Measurements from ENCODE around the gene SLC25A21. TPM values are rescaled to one million over a fixed set of nuclear protein-coding genes. Genes with fewer than 3 reads are reported as not detected.

The SLC25A21 gene
- total RNA-seq, 4 donors from 2014 or later, result 0.82 to 11.1 TPM; not detected in 2

- no peak overlapping the region for H3K4me3 ChIP-seq
- intact Hi-C loops (cut with DNase I; ENCODE audit: low total_unique reads), result loop anchor here (10.0 kb wide), 1 partner anchor 1292 kb away; no protein-coding TSS in a partner anchor
- no peaks in the 10 kb centered on the region for H3K27me3 ChIP-seq
- DNase-seq, result no peak
- no peaks in the 10 kb centered on the region for H3K4me1 ChIP-seq
- no peaks in the 10 kb centered on the region for H3K9me3 ChIP-seq
- in situ Hi-C loops (cut with MboI; ENCODE audit: low pct_ligation_motif_present in 1 of 4, low pct_unique_long_range_greater_than_20kb in 1 of 4, low sequenced_read_pairs in 3 of 4), result no loop called here
- TF ChIP-seq CTCF (IDR thresholded peaks at IDR 0.05) (no peak), POLR2A (IDR thresholded peaks at IDR 0.05) (no peak), EP300 (IDR thresholded peaks at IDR 0.05; ENCODE audit: low read depth) (no peak), POLR2AphosphoS5 (IDR thresholded peaks at IDR 0.05) (no peak)
- no peak overlapping the region for H3K27ac ChIP-seq
- no peaks in the 10 kb centered on the region for H3K36me3 ChIP-seq
- WGBS, 2 donors (ENCODE audit: low coverage in 1 of 2), result 71 to 74% methylated on average over 2 of the region's 2 CpGs
These were observed 405.4 kb downstream of the SLC25A21 start for GRCh38 chr14:36766974-36767373.

GRCh38 chr14:36757734-36758601 is 414.4 kb downstream of the SLC25A21 start:
- in situ Hi-C loops (cut with MboI; ENCODE audit: low pct_ligation_motif_present in 1 of 4, low pct_unique_long_range_greater_than_20kb in 1 of 4, low sequenced_read_pairs in 3 of 4) (no loop called here), intact Hi-C loops (cut with DNase I; ENCODE audit: low total_unique reads) (no loop called here)
- TF ChIP-seq CTCF (IDR thresholded peaks at IDR 0.05), result no peak
- TF ChIP-seq POLR2A (IDR thresholded peaks at IDR 0.05), result no peak
- TF ChIP-seq EP300 (IDR thresholded peaks at IDR 0.05; ENCODE audit: low read depth), result no peak
- no peak for TF ChIP-seq POLR2AphosphoS5 (IDR thresholded peaks at IDR 0.05)
- no peaks in the 10 kb centered on the region for H3K4me1 ChIP-seq
- no peaks in the 10 kb centered on the region for H3K27me3 ChIP-seq
- 82 to 90% methylated on average over 4 to 6 of the region's 6 CpGs for WGBS, 2 donors (ENCODE audit: low coverage in 1 of 2)
- DNase-seq, result no peak
- H3K9me3 ChIP-seq, result no peaks in the 10 kb centered on the region
- no peaks in the 10 kb centered on the region for H3K36me3 ChIP-seq
- H3K4me3 ChIP-seq, result no peak overlapping the region
- H3K27ac ChIP-seq, result no peak overlapping the region

- no peaks in the 10 kb centered on the region for H3K9me3 ChIP-seq
- intact Hi-C loops (cut with DNase I; ENCODE audit: low total_unique reads) (no loop called here), in situ Hi-C loops (cut with MboI; ENCODE audit: low pct_ligation_motif_present in 1 of 4, low pct_unique_long_range_greater_than_20kb in 1 of 4, low sequenced_read_pairs in 3 of 4) (no loop called here)
- H3K27ac ChIP-seq, result no peak overlapping the region
- WGBS, 2 donors (ENCODE audit: low coverage in 1 of 2), result 89 to 95% methylated on average over 6 to 12 of the region's 12 CpGs
- no peak for DNase-seq
- no peaks in the 10 kb centered on the region for H3K27me3 ChIP-seq
- peaks cover 0 to 7% (median 0%) of the 10 kb centered on the region in 4 donors for H3K4me1 ChIP-seq
- H3K36me3 ChIP-seq, result no peaks in the 10 kb centered on the region
- TF ChIP-seq POLR2AphosphoS5 (IDR thresholded peaks at IDR 0.05) (no peak), CTCF (IDR thresholded peaks at IDR 0.05) (no peak), EP300 (IDR thresholded peaks at IDR 0.05; ENCODE audit: low read depth) (no peak), POLR2A (IDR thresholded peaks at IDR 0.05) (no peak)
- no peak overlapping the region for H3K4me3 ChIP-seq
These were observed 416.2 kb downstream of the SLC25A21 start for GRCh38 chr14:36756226-36756625.

- in situ Hi-C loops (cut with MboI; ENCODE audit: low pct_ligation_motif_present in 1 of 4, low pct_unique_long_range_greater_than_20kb in 1 of 4, low sequenced_read_pairs in 3 of 4) (no loop called here), intact Hi-C loops (cut with DNase I; ENCODE audit: low total_unique reads) (no loop called here)
- Histone ChIP-seq H3K27ac (no peak overlapping the region), H3K36me3 (no peaks in the 10 kb centered on the region), H3K27me3 (no peaks in the 10 kb centered on the region), H3K4me1 (peaks cover 0 to 9% (median 0%) of the 10 kb centered on the region in 4 donors), H3K4me3 (no peak overlapping the region), H3K9me3 (no peaks in the 10 kb centered on the region)
- no peak for DNase-seq
- TF ChIP-seq CTCF (IDR thresholded peaks at IDR 0.05) (no peak), EP300 (IDR thresholded peaks at IDR 0.05; ENCODE audit: low read depth) (no peak)
These were observed 416.6 kb downstream of the SLC25A21 start for GRCh38 chr14:36755756-36756155.
